ENCODE results near the gene LGI1. TPM values are rescaled to one million over a fixed set of nuclear protein-coding genes. Genes with fewer than 3 reads are reported as not detected.

Gene LGI1
- total RNA-seq, 2 donors from 2014 or later: 0.60 to 2.6 TPM

- Histone ChIP-seq H3K27me3 (ENCODE audit: control insufficient read depth, insufficient read depth, low read length, poor library complexity, severe bottlenecking) (peaks cover 7% of the 10 kb centered on the region), H3K4me3 (ENCODE audit: low read length) (no peak overlapping the region), H3K36me3 (ENCODE audit: control insufficient read depth, insufficient read depth, low read length) (no peaks in the 10 kb centered on the region), H3K27ac (ENCODE audit: low read depth, low read length) (no peak overlapping the region), H3K9ac (ENCODE audit: extremely low read depth, low read length, poor library complexity, severe bottlenecking) (no peak overlapping the region), H3K4me1 (ENCODE audit: control insufficient read depth, insufficient read depth, low read length) (no peaks in the 10 kb centered on the region), H3K9me3 (ENCODE audit: control insufficient read depth, low read length) (no peaks in the 10 kb centered on the region)
- Mint-ChIP-seq H3K4me3 (no peak overlapping the region), H3K27ac (no peak overlapping the region), H3K9me3 (no peaks in the 10 kb centered on the region), H3K4me1 (peaks cover 18% of the 10 kb centered on the region), H3K36me3 (ENCODE audit: low read depth) (no peaks in the 10 kb centered on the region), H3K27me3 (ENCODE audit: insufficient read depth) (peaks cover 16% of the 10 kb centered on the region)
- TF ChIP-seq CTCF (conservative IDR thresholded peaks at IDR 0.05): no peak
- WGBS, 2 experiments (ENCODE audit: insufficient coverage in 1 of 2, insufficient read length in 1 of 2): 100% methylated on average over 1 of the region's 1 CpG; no CpG with 5 or more reads in 1 of the 2 experiments
- no peak for DNase-seq
Observed at GRCh38 chr10:93812659-93813338, 55.1 kb downstream of the LGI1 start.

GRCh38 chr10:93813507-93814465 lies 56.0 kb downstream of the LGI1 start:
- H3K9ac ChIP-seq (ENCODE audit: extremely low read depth, low read length, poor library complexity, severe bottlenecking): no peak overlapping the region
- no peaks in the 10 kb centered on the region for H3K9me3 Mint-ChIP-seq
- 80 to 82% methylated on average over 7 to 8 of the region's 8 CpGs for WGBS, 2 experiments (ENCODE audit: insufficient coverage in 1 of 2, insufficient read length in 1 of 2)
- no peaks in the 10 kb centered on the region for H3K36me3 ChIP-seq (ENCODE audit: control insufficient read depth, insufficient read depth, low read length)
- no peaks in the 10 kb centered on the region for H3K36me3 Mint-ChIP-seq (ENCODE audit: low read depth)
- H3K27ac ChIP-seq (ENCODE audit: low read depth, low read length): no peak overlapping the region
- H3K9me3 ChIP-seq (ENCODE audit: control insufficient read depth, low read length): no peaks in the 10 kb centered on the region
- H3K27me3 Mint-ChIP-seq (ENCODE audit: insufficient read depth): peaks cover 19% of the 10 kb centered on the region
- no peak overlapping the region for H3K27ac Mint-ChIP-seq
- peak; percentile 89 for DNase-seq
- peaks cover 18% of the 10 kb centered on the region for H3K4me1 Mint-ChIP-seq
- no peak overlapping the region for H3K4me3 Mint-ChIP-seq
- no peaks in the 10 kb centered on the region for H3K4me1 ChIP-seq (ENCODE audit: control insufficient read depth, insufficient read depth, low read length)
- no peak overlapping the region for H3K4me3 ChIP-seq (ENCODE audit: low read length)
- TF ChIP-seq CTCF (conservative IDR thresholded peaks at IDR 0.05): peak; percentile 91
- H3K27me3 ChIP-seq (ENCODE audit: control insufficient read depth, insufficient read depth, low read length, poor library complexity, severe bottlenecking): peaks cover 7% of the 10 kb centered on the region

GRCh38 chr10:93815304-93816096 lies 57.8 kb downstream of the LGI1 start:
- Mint-ChIP-seq H3K4me1 (peaks cover 18% of the 10 kb centered on the region), H3K4me3 (no peak overlapping the region), H3K9me3 (peaks cover 4% of the 10 kb centered on the region), H3K27ac (no peak overlapping the region), H3K36me3 (ENCODE audit: low read depth) (no peaks in the 10 kb centered on the region), H3K27me3 (ENCODE audit: insufficient read depth) (peaks cover 19% of the 10 kb centered on the region)
- WGBS, 2 experiments (ENCODE audit: insufficient coverage in 1 of 2, insufficient read length in 1 of 2): 33 to 45% methylated on average over 8 to 9 of the region's 10 CpGs
- Histone ChIP-seq H3K9me3 (ENCODE audit: control insufficient read depth, low read length) (no peaks in the 10 kb centered on the region), H3K4me1 (ENCODE audit: control insufficient read depth, insufficient read depth, low read length) (no peaks in the 10 kb centered on the region), H3K27me3 (ENCODE audit: control insufficient read depth, insufficient read depth, low read length, poor library complexity, severe bottlenecking) (peaks cover 7% of the 10 kb centered on the region), H3K9ac (ENCODE audit: extremely low read depth, low read length, poor library complexity, severe bottlenecking) (no peak overlapping the region), H3K4me3 (ENCODE audit: low read length) (no peak overlapping the region), H3K27ac (ENCODE audit: low read depth, low read length) (no peak overlapping the region), H3K36me3 (ENCODE audit: control insufficient read depth, insufficient read depth, low read length) (no peaks in the 10 kb centered on the region)
- peak; percentile 57 for TF ChIP-seq CTCF (conservative IDR thresholded peaks at IDR 0.05)
- DNase-seq: peak; percentile 72

Data from endodermal cell (in vitro differentiated cells).